HG03066 (cell line): Measurements from ENCODE around the gene SIAH2.
"Not testable (repeated sequence)": the region's sequence is repeated elsewhere in the genome, so short reads cannot be mapped to it uniquely, and the experiment has no call there.

ENCODE experiments used
- ATAC-seq: cut with Tn5 transposase; IDR thresholded peaks from one replicate; pipeline ENCODE4 v1.9.1; 2021; ENCODE audit warnings: low read depth; ENCODE audit not compliant: unreplicated experiment

The SIAH2 gene

GRCh38 chr3:150763122-150763840 lies at the start of gene SIAH2:
SIAH2 (minus strand) TSS chr3:150763169; CDS start chr3:150762849, 320 bp downstream.
- ATAC-seq: peak; percentile 52

GRCh38 chr3:150811984-150812383 lies 49.0 kb upstream of the SIAH2 start:
- no peak for ATAC-seq

- no peak for ATAC-seq
Observed at GRCh38 chr3:150810641-150811040, 47.7 kb upstream of the SIAH2 start.

GRCh38 chr3:150806185-150806835 lies 43.3 kb upstream of the SIAH2 start:
- ATAC-seq: no peak

- no peak for ATAC-seq
Observed at GRCh38 chr3:150805354-150805753, 42.4 kb upstream of the SIAH2 start.

GRCh38 chr3:150803440-150803985 lies 40.5 kb upstream of the SIAH2 start:
- ATAC-seq: no peak

- no peak for ATAC-seq
Observed at GRCh38 chr3:150800722-150801121, 37.8 kb upstream of the SIAH2 start.

- ATAC-seq: no peak
Observed at GRCh38 chr3:150798122-150798618, 35.2 kb upstream of the SIAH2 start.

GRCh38 chr3:150797155-150797554 lies 34.2 kb upstream of the SIAH2 start:
- no peak for ATAC-seq

GRCh38 chr3:150796527-150796926 lies 33.6 kb upstream of the SIAH2 start:
- ATAC-seq: not testable (repeated sequence)

- no peak for ATAC-seq
Observed at GRCh38 chr3:150793641-150794040, 30.7 kb upstream of the SIAH2 start.

GRCh38 chr3:150790629-150791028 lies 27.7 kb upstream of the SIAH2 start:
- no peak for ATAC-seq

- ATAC-seq: no peak
Observed at GRCh38 chr3:150789451-150789850, 26.5 kb upstream of the SIAH2 start.

- peak; percentile 73 for ATAC-seq
Observed at GRCh38 chr3:150787741-150788370, 24.9 kb upstream of the SIAH2 start.

- no peak for ATAC-seq
Observed at GRCh38 chr3:150786791-150787190, 23.8 kb upstream of the SIAH2 start.

- no peak for ATAC-seq
Observed at GRCh38 chr3:150784747-150785125, 21.8 kb upstream of the SIAH2 start.

GRCh38 chr3:150783920-150784746 lies 21.2 kb upstream of the SIAH2 start:
- ATAC-seq: no peak

- no peak for ATAC-seq
Observed at GRCh38 chr3:150783316-150783715, 20.3 kb upstream of the SIAH2 start.

- no peak for ATAC-seq
Observed at GRCh38 chr3:150779402-150779858, 16.5 kb upstream of the SIAH2 start.

- ATAC-seq: no peak
Observed at GRCh38 chr3:150778793-150779401, 15.9 kb upstream of the SIAH2 start.
